ENCODE measurements around the gene NLRP3. TPM values are rescaled to one million over a fixed set of nuclear protein-coding genes. Genes with fewer than 3 reads are reported as not detected.

Gene NLRP3
- total and polyA plus RNA-seq, 9 of the 15 experiments (the other 6 are each of a cell fraction or from before 2014, with no cell fraction given): not detected

DNA sequence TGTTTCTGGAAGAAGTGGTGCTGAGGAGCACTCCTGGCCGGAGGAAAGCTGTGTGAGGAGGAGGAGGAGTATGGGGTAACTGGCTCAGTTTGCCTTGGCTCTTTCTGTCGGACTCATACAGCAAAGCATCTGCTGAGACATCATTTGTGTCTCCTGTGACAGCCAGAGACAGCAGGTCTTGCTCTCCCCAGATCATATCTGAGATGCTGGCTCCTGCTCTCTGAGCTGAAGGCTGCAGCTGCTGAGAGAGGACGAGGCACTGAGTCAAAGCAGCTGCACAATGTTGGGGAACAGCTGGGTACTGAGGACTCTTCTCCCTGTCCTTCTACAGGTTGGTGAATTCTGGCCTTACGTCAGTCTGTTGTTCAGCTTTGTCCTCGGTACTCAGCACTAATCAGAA, 27.7 kb downstream of the NLRP3 start:
- Histone ChIP-seq H4K20me1 (replicated peaks; ENCODE audit: control insufficient read depth, insufficient read depth, low read length) (no peaks in the 10 kb centered on the region), H3K27ac (ENCODE audit: extremely low read depth, low read depth, low read length) (no peak overlapping the region), H3K4me3 (no peak overlapping the region), H3K9me1 (ENCODE audit: control insufficient read depth, insufficient read depth, low read length) (no peaks in the 10 kb centered on the region), H3K79me2 (ENCODE audit: control insufficient read depth, insufficient read depth, low read length) (no peaks in the 10 kb centered on the region), H3K9me3 (replicated peaks; ENCODE audit: control insufficient read depth, insufficient read depth, low read depth, low read length) (no peaks in the 10 kb centered on the region), H3K4me1 (replicated peaks in 1 of 2; ENCODE audit: control insufficient read depth in 2 of 2, insufficient read depth in 2 of 2, low read length in 2 of 2) (peaks cover 0 to 3% of the 10 kb centered on the region in 2 experiments; a peak in 2 of 5 replicates), H3K4me2 (ENCODE audit: insufficient read depth, low read length) (no peak overlapping the region), H3K36me3 (ENCODE audit: control insufficient read depth, insufficient read depth, low read length) (no peaks in the 10 kb centered on the region), H3K9ac (ENCODE audit: insufficient read depth in 1 of 2, low read depth in 2 of 2, low read length in 2 of 2) (no peak overlapping the region), H2AFZ (ENCODE audit: low read depth, low read length) (no peak overlapping the region), H3K27me3 (ENCODE audit: control insufficient read depth in 2 of 2, insufficient read depth in 2 of 2, low read length in 2 of 2) (peaks cover 7 to 23% of the 10 kb centered on the region in 2 experiments; a peak in 4 of 5 replicates)
- in situ Hi-C loops (cut with MboI): no loop called here
- DNase-seq (ENCODE audit: extremely low read depth in 1 of 4, low spot score in 3 of 4) (no peak), ATAC-seq (no peak), FAIRE-seq (no peak)
- ChIA-PET POLR2A (interaction anchor here (1.0 to 1.4 kb wide), 2 partner anchors 8 to 10 kb away, joined by 3 to 6 read pairs; no protein-coding TSS in a partner anchor), CTCF (ENCODE audit: low intra/inter-chr PET ratio) (no interaction called here)
- no TSS peak for BruUV-seq (replicated peaks)
- intact Hi-C loops (cut with micrococcal nuclease): no loop called here
- 3% methylated on average over 5 of the region's 5 CpGs for whole genome bisulfite sequencing (ENCODE audit: insufficient coverage, low coverage, missing lambda C conversion rate)
- TF ChIP-seq ZNF408 (CRISPR knock-in tag; IDR thresholded peaks at IDR 0.05; ENCODE audit: low read depth) (no peak), TBL1XR1 (IDR thresholded peaks at IDR 0.05; ENCODE audit: low read length in 2 of 2) (no peak), POLR2AphosphoS2 (IDR thresholded peaks at IDR 0.05; ENCODE audit: low read length) (no peak), ZNF217 (CRISPR knock-in tag; IDR thresholded peaks at IDR 0.05) (no peak), TSC22D4 (tag; IDR thresholded peaks at IDR 0.05) (no peak), CEBPG (CRISPR knock-in tag; IDR thresholded peaks at IDR 0.05) (no peak), CEBPG (tag; conservative IDR thresholded peaks at IDR 0.05 in 1 of 2, IDR thresholded peaks at IDR 0.05 in 1 of 2) (no peak), PTRF (tag; IDR thresholded peaks at IDR 0.05) (no peak), ELF1 (tag; IDR thresholded peaks at IDR 0.05) (no peak)
- TF ChIP-seq, protein P1, sequence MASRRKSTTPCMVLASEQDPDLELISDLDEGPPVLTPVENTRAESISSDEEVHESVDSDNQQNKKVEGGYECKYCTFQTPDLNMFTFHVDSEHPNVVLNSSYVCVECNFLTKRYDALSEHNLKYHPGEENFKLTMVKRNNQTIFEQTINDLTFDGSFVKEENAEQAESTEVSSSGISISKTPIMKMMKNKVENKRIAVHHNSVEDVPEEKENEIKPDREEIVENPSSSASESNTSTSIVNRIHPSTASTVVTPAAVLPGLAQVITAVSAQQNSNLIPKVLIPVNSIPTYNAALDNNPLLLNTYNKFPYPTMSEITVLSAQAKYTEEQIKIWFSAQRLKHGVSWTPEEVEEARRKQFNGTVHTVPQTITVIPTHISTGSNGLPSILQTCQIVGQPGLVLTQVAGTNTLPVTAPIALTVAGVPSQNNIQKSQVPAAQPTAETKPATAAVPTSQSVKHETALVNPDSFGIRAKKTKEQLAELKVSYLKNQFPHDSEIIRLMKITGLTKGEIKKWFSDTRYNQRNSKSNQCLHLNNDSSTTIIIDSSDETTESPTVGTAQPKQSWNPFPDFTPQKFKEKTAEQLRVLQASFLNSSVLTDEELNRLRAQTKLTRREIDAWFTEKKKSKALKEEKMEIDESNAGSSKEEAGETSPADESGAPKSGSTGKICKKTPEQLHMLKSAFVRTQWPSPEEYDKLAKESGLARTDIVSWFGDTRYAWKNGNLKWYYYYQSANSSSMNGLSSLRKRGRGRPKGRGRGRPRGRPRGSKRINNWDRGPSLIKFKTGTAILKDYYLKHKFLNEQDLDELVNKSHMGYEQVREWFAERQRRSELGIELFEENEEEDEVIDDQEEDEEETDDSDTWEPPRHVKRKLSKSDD (conservative IDR thresholded peaks at IDR 0.05; ENCODE audit: low read length): no peak
- TF ChIP-seq, protein P2, sequence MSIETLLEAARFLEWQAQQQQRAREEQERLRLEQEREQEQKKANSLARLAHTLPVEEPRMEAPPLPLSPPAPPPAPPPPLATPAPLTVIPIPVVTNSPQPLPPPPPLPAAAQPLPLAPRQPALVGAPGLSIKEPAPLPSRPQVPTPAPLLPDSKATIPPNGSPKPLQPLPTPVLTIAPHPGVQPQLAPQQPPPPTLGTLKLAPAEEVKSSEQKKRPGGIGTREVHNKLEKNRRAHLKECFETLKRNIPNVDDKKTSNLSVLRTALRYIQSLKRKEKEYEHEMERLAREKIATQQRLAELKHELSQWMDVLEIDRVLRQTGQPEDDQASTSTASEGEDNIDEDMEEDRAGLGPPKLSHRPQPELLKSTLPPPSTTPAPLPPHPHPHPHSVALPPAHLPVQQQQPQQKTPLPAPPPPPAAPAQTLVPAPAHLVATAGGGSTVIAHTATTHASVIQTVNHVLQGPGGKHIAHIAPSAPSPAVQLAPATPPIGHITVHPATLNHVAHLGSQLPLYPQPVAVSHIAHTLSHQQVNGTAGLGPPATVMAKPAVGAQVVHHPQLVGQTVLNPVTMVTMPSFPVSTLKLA (conservative IDR thresholded peaks at IDR 0.05): no peak
- TF ChIP-seq, protein P3, sequence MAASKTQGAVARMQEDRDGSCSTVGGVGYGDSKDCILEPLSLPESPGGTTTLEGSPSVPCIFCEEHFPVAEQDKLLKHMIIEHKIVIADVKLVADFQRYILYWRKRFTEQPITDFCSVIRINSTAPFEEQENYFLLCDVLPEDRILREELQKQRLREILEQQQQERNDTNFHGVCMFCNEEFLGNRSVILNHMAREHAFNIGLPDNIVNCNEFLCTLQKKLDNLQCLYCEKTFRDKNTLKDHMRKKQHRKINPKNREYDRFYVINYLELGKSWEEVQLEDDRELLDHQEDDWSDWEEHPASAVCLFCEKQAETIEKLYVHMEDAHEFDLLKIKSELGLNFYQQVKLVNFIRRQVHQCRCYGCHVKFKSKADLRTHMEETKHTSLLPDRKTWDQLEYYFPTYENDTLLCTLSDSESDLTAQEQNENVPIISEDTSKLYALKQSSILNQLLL (CRISPR knock-in tag; IDR thresholded peaks at IDR 0.05; ENCODE audit: borderline replicate concordance): no peak
- TF ChIP-seq, protein P4, sequence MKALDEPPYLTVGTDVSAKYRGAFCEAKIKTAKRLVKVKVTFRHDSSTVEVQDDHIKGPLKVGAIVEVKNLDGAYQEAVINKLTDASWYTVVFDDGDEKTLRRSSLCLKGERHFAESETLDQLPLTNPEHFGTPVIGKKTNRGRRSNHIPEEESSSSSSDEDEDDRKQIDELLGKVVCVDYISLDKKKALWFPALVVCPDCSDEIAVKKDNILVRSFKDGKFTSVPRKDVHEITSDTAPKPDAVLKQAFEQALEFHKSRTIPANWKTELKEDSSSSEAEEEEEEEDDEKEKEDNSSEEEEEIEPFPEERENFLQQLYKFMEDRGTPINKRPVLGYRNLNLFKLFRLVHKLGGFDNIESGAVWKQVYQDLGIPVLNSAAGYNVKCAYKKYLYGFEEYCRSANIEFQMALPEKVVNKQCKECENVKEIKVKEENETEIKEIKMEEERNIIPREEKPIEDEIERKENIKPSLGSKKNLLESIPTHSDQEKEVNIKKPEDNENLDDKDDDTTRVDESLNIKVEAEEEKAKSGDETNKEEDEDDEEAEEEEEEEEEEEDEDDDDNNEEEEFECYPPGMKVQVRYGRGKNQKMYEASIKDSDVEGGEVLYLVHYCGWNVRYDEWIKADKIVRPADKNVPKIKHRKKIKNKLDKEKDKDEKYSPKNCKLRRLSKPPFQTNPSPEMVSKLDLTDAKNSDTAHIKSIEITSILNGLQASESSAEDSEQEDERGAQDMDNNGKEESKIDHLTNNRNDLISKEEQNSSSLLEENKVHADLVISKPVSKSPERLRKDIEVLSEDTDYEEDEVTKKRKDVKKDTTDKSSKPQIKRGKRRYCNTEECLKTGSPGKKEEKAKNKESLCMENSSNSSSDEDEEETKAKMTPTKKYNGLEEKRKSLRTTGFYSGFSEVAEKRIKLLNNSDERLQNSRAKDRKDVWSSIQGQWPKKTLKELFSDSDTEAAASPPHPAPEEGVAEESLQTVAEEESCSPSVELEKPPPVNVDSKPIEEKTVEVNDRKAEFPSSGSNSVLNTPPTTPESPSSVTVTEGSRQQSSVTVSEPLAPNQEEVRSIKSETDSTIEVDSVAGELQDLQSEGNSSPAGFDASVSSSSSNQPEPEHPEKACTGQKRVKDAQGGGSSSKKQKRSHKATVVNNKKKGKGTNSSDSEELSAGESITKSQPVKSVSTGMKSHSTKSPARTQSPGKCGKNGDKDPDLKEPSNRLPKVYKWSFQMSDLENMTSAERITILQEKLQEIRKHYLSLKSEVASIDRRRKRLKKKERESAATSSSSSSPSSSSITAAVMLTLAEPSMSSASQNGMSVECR (CRISPR knock-in tag; IDR thresholded peaks at IDR 0.05): no peak

Data from K562 (cell line).